DND-41 (cell line): ENCODE results near the gene PPP1R14B.

ENCODE experiments used
- ATAC-seq: fragments of 200-7000 bp; cut with Tn5 transposase; 3 replicates; pipeline ENCODE4 v1.9.1; 2021; ENCODE audit warnings: low read depth; ENCODE audit not compliant: insufficient read depth
- DNase-seq: peaks from one replicate; pipeline ENCODE4 v3.0.0-alpha.2; 2020
- H2AFZ ChIP-seq: 2 replicates; pipeline ENCODE4 v1.6.0; 2012; ENCODE audit warnings: low read depth, low read length
- H3K27ac ChIP-seq: 2 replicates; pipeline ENCODE4 v1.5.1; 2012; ENCODE audit warnings: low read length, inconsistent platforms
- H3K27me3 ChIP-seq: fragments of 200-600 bp; sonication (generic); 2 replicates; pipeline ENCODE4 v1.6.0; 2012; ENCODE audit warnings: low read length, mild to moderate bottlenecking, inconsistent platforms; ENCODE audit not compliant: insufficient read depth, poor library complexity
- H3K36me3 ChIP-seq: 2 replicates; pipeline ENCODE4 v1.5.1; 2012; ENCODE audit warnings: low read length, inconsistent platforms; ENCODE audit not compliant: insufficient read depth
- H3K4me1 ChIP-seq: 2 replicates; pipeline ENCODE4 v1.5.1; 2012; ENCODE audit warnings: mild to moderate bottlenecking, low read length; ENCODE audit not compliant: insufficient read depth
- H3K4me2 ChIP-seq: 2 replicates; pipeline ENCODE4 v1.6.0; 2012; ENCODE audit warnings: mild to moderate bottlenecking, moderate library complexity, low read length, inconsistent platforms; ENCODE audit not compliant: insufficient read depth
- H3K4me3 ChIP-seq, 2 experiments: fragments of 200-600 bp in 1 of 2; shearing (Covaris generic) in 1 of 2; 2 replicates each; pipeline ENCODE4 v1.5.1; 2012 to 2016; ENCODE audit warnings: inconsistent platforms in 2 of 2, low read length in 2 of 2, mild to moderate bottlenecking in 2 of 2, low read depth in 1 of 2, moderate library complexity in 1 of 2
- H3K79me2 ChIP-seq: 2 replicates; pipeline ENCODE4 v1.6.0; 2012; ENCODE audit warnings: low read length, inconsistent platforms; ENCODE audit not compliant: insufficient read depth
- H3K9ac ChIP-seq: 2 replicates; pipeline ENCODE4 v1.6.0; 2012; ENCODE audit warnings: low read depth, mild to moderate bottlenecking, inconsistent platforms, low read length, moderate library complexity
- H3K9me3 ChIP-seq: 2 replicates; pipeline ENCODE4 v1.5.1; 2012; ENCODE audit warnings: low read length, moderate library complexity, mild to moderate bottlenecking, inconsistent platforms; ENCODE audit not compliant: insufficient read depth, severe bottlenecking
- H4K20me1 ChIP-seq: 2 replicates; pipeline ENCODE4 v1.6.0; 2012; ENCODE audit warnings: low read length; ENCODE audit not compliant: insufficient read depth
- EZH2 ChIP-seq: IDR thresholded peaks from 3 replicates; pipeline ENCODE4 v1.6.1; 2012; ENCODE audit warnings: borderline replicate concordance, low read depth, mild to moderate bottlenecking, moderate library complexity, low read length, inconsistent platforms; ENCODE audit not compliant: severe bottlenecking
- TF ChIP-seq, protein P1 (sequence below): IDR thresholded peaks from 2 replicates; pipeline ENCODE4 v1.5.1; 2012; ENCODE audit warnings: borderline replicate concordance, low read length, moderate library complexity, mild to moderate bottlenecking; ENCODE audit not compliant: poor library complexity, severe bottlenecking; ENCODE audit errors: extremely low read depth

PPP1R14B gene

GRCh38 chr11:64244966-64245365, 1.8 kb downstream of the PPP1R14B start:
- H2AFZ ChIP-seq = no peak overlapping the region
- peaks cover 31% of the 10 kb centered on the region for H4K20me1 ChIP-seq
- peaks cover 46% of the 10 kb centered on the region for H3K79me2 ChIP-seq
- DNase-seq (peak; percentile 44), ATAC-seq (no peak)
- no peaks in the 10 kb centered on the region for H3K27me3 ChIP-seq
- peaks cover 54% of the 10 kb centered on the region for H3K4me1 ChIP-seq
- peak overlapping the region; percentile 91 for H3K27ac ChIP-seq
- H3K9ac ChIP-seq = peak overlapping the region; percentile 83
- H3K9me3 ChIP-seq = no peaks in the 10 kb centered on the region
- TF ChIP-seq, protein P1, sequence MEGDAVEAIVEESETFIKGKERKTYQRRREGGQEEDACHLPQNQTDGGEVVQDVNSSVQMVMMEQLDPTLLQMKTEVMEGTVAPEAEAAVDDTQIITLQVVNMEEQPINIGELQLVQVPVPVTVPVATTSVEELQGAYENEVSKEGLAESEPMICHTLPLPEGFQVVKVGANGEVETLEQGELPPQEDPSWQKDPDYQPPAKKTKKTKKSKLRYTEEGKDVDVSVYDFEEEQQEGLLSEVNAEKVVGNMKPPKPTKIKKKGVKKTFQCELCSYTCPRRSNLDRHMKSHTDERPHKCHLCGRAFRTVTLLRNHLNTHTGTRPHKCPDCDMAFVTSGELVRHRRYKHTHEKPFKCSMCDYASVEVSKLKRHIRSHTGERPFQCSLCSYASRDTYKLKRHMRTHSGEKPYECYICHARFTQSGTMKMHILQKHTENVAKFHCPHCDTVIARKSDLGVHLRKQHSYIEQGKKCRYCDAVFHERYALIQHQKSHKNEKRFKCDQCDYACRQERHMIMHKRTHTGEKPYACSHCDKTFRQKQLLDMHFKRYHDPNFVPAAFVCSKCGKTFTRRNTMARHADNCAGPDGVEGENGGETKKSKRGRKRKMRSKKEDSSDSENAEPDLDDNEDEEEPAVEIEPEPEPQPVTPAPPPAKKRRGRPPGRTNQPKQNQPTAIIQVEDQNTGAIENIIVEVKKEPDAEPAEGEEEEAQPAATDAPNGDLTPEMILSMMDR = no peak
- no peak for TF ChIP-seq EZH2
- peak overlapping the region; percentile 82 to 90; a peak in 3 of 4 replicates for H3K4me3 ChIP-seq
- H3K4me2 ChIP-seq = peak overlapping the region; percentile 93
- H3K36me3 ChIP-seq = peaks cover 31% of the 10 kb centered on the region

GRCh38 chr11:64244107-64244506, 2.6 kb downstream of the PPP1R14B start:
- H3K4me3 ChIP-seq = no peak overlapping the region
- no peak overlapping the region; the same call in 1 of the 2 replicates for H3K9ac ChIP-seq
- peak overlapping the region; percentile 93; the same call in 1 of the 2 replicates for H3K4me2 ChIP-seq
- H3K4me1 ChIP-seq = peaks cover 61% of the 10 kb centered on the region
- peak overlapping the region; percentile 52; the same call in 1 of the 2 replicates for H3K27ac ChIP-seq
- H3K27me3 ChIP-seq = no peaks in the 10 kb centered on the region
- ATAC-seq (no peak), DNase-seq (no peak)
- H3K9me3 ChIP-seq = no peaks in the 10 kb centered on the region
- H3K36me3 ChIP-seq = peaks cover 37% of the 10 kb centered on the region
- H3K79me2 ChIP-seq = peaks cover 46% of the 10 kb centered on the region
- TF ChIP-seq, protein P1 = no peak
- no peak for TF ChIP-seq EZH2
- peaks cover 31% of the 10 kb centered on the region for H4K20me1 ChIP-seq
- no peak overlapping the region for H2AFZ ChIP-seq

GRCh38 chr11:64243236-64243854, 3.4 kb downstream of the PPP1R14B start:
- H4K20me1 ChIP-seq = peaks cover 31% of the 10 kb centered on the region
- peaks cover 44% of the 10 kb centered on the region for H3K36me3 ChIP-seq
- no peaks in the 10 kb centered on the region for H3K27me3 ChIP-seq
- no peaks in the 10 kb centered on the region for H3K9me3 ChIP-seq
- peak overlapping the region; percentile 67 for H3K9ac ChIP-seq
- H3K27ac ChIP-seq = peak overlapping the region; percentile 39; the same call in 1 of the 2 replicates
- DNase-seq (no peak), ATAC-seq (no peak)
- peak overlapping the region in 1 of 2 experiments; percentile 21; a peak in 1 of 4 replicates for H3K4me3 ChIP-seq
- H3K4me2 ChIP-seq = peak overlapping the region; percentile 93
- peaks cover 63% of the 10 kb centered on the region for H3K4me1 ChIP-seq
- H3K79me2 ChIP-seq = peaks cover 46% of the 10 kb centered on the region
- no peak overlapping the region for H2AFZ ChIP-seq
- TF ChIP-seq EZH2 = no peak
- TF ChIP-seq, protein P1 = no peak
